ENCODE data around the gene TRPV5.

- TF ChIP-seq CTCF (IDR thresholded peaks at IDR 0.05), result no peak
- no peak for TF ChIP-seq POLR2A (IDR thresholded peaks at IDR 0.05)
Measured at GRCh38 chr7:142881586-142882337, 51.8 kb downstream of the TRPV5 start.
